ENCODE measurements around the gene SPEG. TPM values are rescaled to one million over a fixed set of nuclear protein-coding genes. Genes with fewer than 3 reads are reported as not detected.

Gene SPEG
- total and polyA plus RNA-seq, 2 of the 13 experiments (the other 11 are each of a cell fraction or from before 2014, with no cell fraction given): 0.18 to 0.24 TPM

GRCh38 chr2:219497495-219498279 lies 63.0 kb downstream of the SPEG start (continued):
- TF ChIP-seq ZNF264 (CRISPR knock-in tag; IDR thresholded peaks at IDR 0.05) (no peak), WIZ (CRISPR knock-in tag; IDR thresholded peaks at IDR 0.05) (no peak), ZBTB7A (CRISPR knock-in tag; IDR thresholded peaks at IDR 0.05) (peak; percentile 60; the same call in 1 of the 2 replicates), ZMAT5 (CRISPR knock-in tag; IDR thresholded peaks at IDR 0.05; ENCODE audit: borderline replicate concordance, low read depth) (no peak), GTF3A (CRISPR knock-in tag; conservative IDR thresholded peaks at IDR 0.05) (no peak), PRMT3 (CRISPR knock-in tag; IDR thresholded peaks at IDR 0.05; ENCODE audit: borderline replicate concordance, low read depth) (peak; percentile 73; the same call in 1 of the 2 replicates), ZNF34 (CRISPR knock-in tag; IDR thresholded peaks at IDR 0.05; ENCODE audit: borderline replicate concordance) (no peak), ZSCAN25 (CRISPR knock-in tag; IDR thresholded peaks at IDR 0.05) (no peak), ARHGAP35 (CRISPR knock-in tag; IDR thresholded peaks at IDR 0.05; ENCODE audit: borderline replicate concordance) (peak; percentile 80; the same call in 1 of the 2 replicates), CBX5 (CRISPR knock-in tag; IDR thresholded peaks at IDR 0.05; ENCODE audit: borderline replicate concordance) (0 out of 2 replicates have a peak, but pooled peaks have one; percentile 28), KDM5B (CRISPR knock-in tag; IDR thresholded peaks at IDR 0.05; ENCODE audit: borderline replicate concordance) (peak; percentile 89), ZFP90 (CRISPR knock-in tag; IDR thresholded peaks at IDR 0.05; ENCODE audit: borderline replicate concordance) (peak; percentile 83; the same call in 1 of the 2 replicates), AGO2 (optimal IDR thresholded peaks at IDR 0.05; ENCODE audit: low read depth, low read length) (peak; percentile 93), PPARG (CRISPR knock-in tag; conservative IDR thresholded peaks at IDR 0.05) (no peak), HDAC6 (IDR thresholded peaks at IDR 0.05; ENCODE audit: low read depth, low read length) (no peak), ZNF280B (CRISPR knock-in tag; IDR thresholded peaks at IDR 0.05; ENCODE audit: borderline replicate concordance) (peak; percentile 19), ZFP41 (CRISPR knock-in tag; IDR thresholded peaks at IDR 0.05; ENCODE audit: borderline replicate concordance) (0 out of 2 replicates have a peak, but pooled peaks have one; percentile 57), SNRNP70 (IDR thresholded peaks at IDR 0.05; ENCODE audit: low read depth, low read length) (no peak), IRF1 (CRISPR knock-in tag; IDR thresholded peaks at IDR 0.05; ENCODE audit: low read depth) (no peak), ZBTB8A (CRISPR knock-in tag; IDR thresholded peaks at IDR 0.05; ENCODE audit: borderline replicate concordance, low read depth) (no peak), ATF2 (CRISPR knock-in tag; IDR thresholded peaks at IDR 0.05) (no peak), ZNF207 (IDR thresholded peaks at IDR 0.05; ENCODE audit: borderline replicate concordance) (no peak)
